Pancreas (tissue), 10 donors: ENCODE data around the gene PKP2. TPM values are rescaled to one million over a fixed set of nuclear protein-coding genes. Genes with fewer than 3 reads are reported as not detected.

Experiments used
- ATAC-seq, 4 donors: fragments of 200-7000 bp; cut with Tn5 transposase; one replicate each; pipeline versions ENCODE4 v1.8.0 to v1.9.1; 2020; ENCODE audit warnings: mild to moderate bottlenecking in 4 of 4, moderate library complexity in 4 of 4
- DNase-seq, 6 donors: peaks; one replicate each; pipeline ENCODE4 v3.0.0-alpha.2; 2020
- FAIRE-seq: peaks from 2 replicates; lab custom pipeline; 2012; peaks lifted over from hg19 to GRCh38; lab: Jason Lieb, UNC
- H3K27ac ChIP-seq, 4 donors: fragments of 200-600 bp; sonication (generic); 1 replicate in 3 of 4; 2 replicates in 1 of 4; pipeline versions ENCODE4 v1.5.0 to v1.8.0; 2020
- H3K27me3 ChIP-seq, 4 donors: fragments of 200-600 bp; one replicate each; pipeline ENCODE4 v1.8.0; 2021
- H3K36me3 ChIP-seq, 3 donors: fragments of 200-600 bp; sonication (generic) in 1 of 3; one replicate each; pipeline versions ENCODE4 v1.5.0 to v1.8.0; 2020 to 2021
- H3K4me1 ChIP-seq, 3 donors: fragments of 200-600 bp; one replicate each; pipeline ENCODE4 v1.8.0; 2021
- H3K4me3 ChIP-seq, 4 donors: fragments of 200-600 bp; sonication (generic) in 2 of 4; one replicate each; pipeline versions ENCODE4 v1.5.0 to v1.8.0; 2020 to 2021
- H3K9me3 ChIP-seq, 4 donors: fragments of 200-600 bp; one replicate each; pipeline ENCODE4 v1.8.0; 2021
- CTCF ChIP-seq, 4 donors: fragments of 200-600 bp; sonication (generic) in 3 of 4; IDR thresholded peaks; one replicate each; pipeline versions ENCODE4 v1.5.0 to v1.8.0; 2021; ENCODE audit warnings: antibody characterized with exemption in 4 of 4
- WGBS, 2 donors: extraction: QIAGEN DNeasy Blood & Tissue Kit; methylation state at CpG; one replicate each; pipeline ENCODE4 v1.1.7; 2013; 5-methylcytosine and 5-hydroxymethylcytosine counted together
- intact Hi-C, 3 donors: fragments of 100-400 bp; cut with DNase I; formaldehyde crosslinking; loops; one replicate each; pipeline versions ENCODE4 v1.11.1 to v1.14.2; 2022
- polyA plus RNA-seq, 2 donors: library from polyadenylated mRNA; stranded (reverse); fragments of 200-250 nt; gene quantifications; one replicate each; pipeline ENCODE4 v1.2.3, GENCODE V29; 2013
- total RNA-seq, 6 donors: library from RNA; stranded (reverse); fragmentation: NEBNext Ultra II Directional in 4 of 6; extraction: Animal tissue kit (Norgen Biotek cat#: 25700) in 4 of 6; gene quantifications; one replicate each; pipeline versions ENCODE4 v1.2.1 to v1.2.4, GENCODE V29; 2021 to 2023
- donor health status: healthy with polysubstance abuse.
- donor health status: DM: no; HTN: no; CAD: no; lungs with moderate emphysema.
- donor health status: DM: no; HTN: no; CAD: no.
- donor health status: control.
- donor health status: control.
- donor health status: Bipolar disorder and iron deficiency.
- donor health status: DM: yes; HTN: yes; CAD: no.
- donor health status: DM: no; HTN: no; CAD: no.
- donor health status: DM: no; HTN: no; CAD: no.
- donor health status: DM: yes; HTN: yes; CAD: no.

PKP2 gene
- total RNA-seq: 10 to 100 TPM; 12.0 to 22.7 (median 13.9) TPM
- polyA plus RNA-seq: 10 to 100 TPM in 1 of 2 donors, 1 to 10 TPM in 1; 4.9 to 11.3 TPM

GRCh38 chr12:32896432-32897280, at the start of gene PKP2:
TSS of gene PKP2 (minus strand) at chr12:32896777. CDS start at chr12:32896731, 46 bp downstream.
- Histone ChIP-seq H3K9me3 (no peaks in the 10 kb centered on the region), H3K27ac (peak within 1 kb of the TSS; percentile 64 to 86 (median 76)), H3K4me3 (peak within 1 kb of the TSS; percentile 71 to 83 (median 77)), H3K4me1 (peaks cover 0 to 36% (median 15%) of the 10 kb centered on the region in 3 donors), H3K27me3 (no peaks in the 10 kb centered on the region), H3K36me3 (no peaks in the 10 kb centered on the region)
- no peak for TF ChIP-seq CTCF (IDR thresholded peaks at IDR 0.05)
- ATAC-seq (peak; percentile 81 to 90 (median 88)), DNase-seq (peak; percentile 89 to 94 (median 91)), FAIRE-seq (no peak)
- intact Hi-C loops: no loop called here
- 0 to 1% methylated on average over 42 to 94 of the region's 94 CpGs for WGBS, 2 donors

GRCh38 chr12:32944195-32944594, 47.6 kb upstream of the PKP2 start:
- H3K27me3 ChIP-seq: no peaks in the 10 kb centered on the region
- TF ChIP-seq CTCF (IDR thresholded peaks at IDR 0.05): no peak
- intact Hi-C loops: no loop called here
- H3K4me3 ChIP-seq: no peak overlapping the region
- H3K9me3 ChIP-seq: no peaks in the 10 kb centered on the region
- DNase-seq (no peak), ATAC-seq (no peak), FAIRE-seq (no peak)
- 56 to 73% methylated on average over 6 of the region's 6 CpGs for WGBS, 2 donors
- H3K4me1 ChIP-seq: no peaks in the 10 kb centered on the region
- H3K27ac ChIP-seq: no peak overlapping the region
- H3K36me3 ChIP-seq: no peaks in the 10 kb centered on the region

GRCh38 chr12:32939801-32940200, 43.2 kb upstream of the PKP2 start:
- no peaks in the 10 kb centered on the region for H3K9me3 ChIP-seq
- DNase-seq (no peak), FAIRE-seq (no peak), ATAC-seq (no peak)
- H3K4me1 ChIP-seq: no peaks in the 10 kb centered on the region
- H3K27ac ChIP-seq: no peak overlapping the region
- WGBS, 2 donors: 58 to 59% methylated on average over 3 of the region's 3 CpGs
- intact Hi-C loops: no loop called here
- TF ChIP-seq CTCF (IDR thresholded peaks at IDR 0.05): no peak
- no peak overlapping the region for H3K4me3 ChIP-seq
- no peaks in the 10 kb centered on the region for H3K36me3 ChIP-seq
- no peaks in the 10 kb centered on the region for H3K27me3 ChIP-seq

- H3K4me3 ChIP-seq: no peak overlapping the region
- DNase-seq (no peak), ATAC-seq (no peak), FAIRE-seq (no peak)
- 83 to 84% methylated on average over 4 of the region's 4 CpGs for WGBS, 2 donors
- no peaks in the 10 kb centered on the region for H3K9me3 ChIP-seq
- H3K36me3 ChIP-seq: no peaks in the 10 kb centered on the region
- H3K4me1 ChIP-seq: no peaks in the 10 kb centered on the region
- intact Hi-C loops: no loop called here
- H3K27ac ChIP-seq: no peak overlapping the region
- H3K27me3 ChIP-seq: no peaks in the 10 kb centered on the region
- no peak for TF ChIP-seq CTCF (IDR thresholded peaks at IDR 0.05)
These were observed 30.4 kb upstream of the PKP2 start for GRCh38 chr12:32926963-32927362.

GRCh38 chr12:32926356-32926755, 29.8 kb upstream of the PKP2 start:
- no peak for ATAC-seq
- no peak for FAIRE-seq
- Histone ChIP-seq H3K27ac (no peak overlapping the region), H3K4me3 (no peak overlapping the region), H3K36me3 (no peaks in the 10 kb centered on the region), H3K9me3 (no peaks in the 10 kb centered on the region), H3K27me3 (no peaks in the 10 kb centered on the region), H3K4me1 (no peaks in the 10 kb centered on the region)
- DNase-seq: no peak
- intact Hi-C loops: no loop called here
- 50 to 89% methylated on average over 1 of the region's 1 CpG for WGBS, 2 donors
- TF ChIP-seq CTCF (IDR thresholded peaks at IDR 0.05): no peak
